Neutrophil (primary cell): ENCODE results near the gene TAF11.
A peak's percentile ranks its signal among the peaks of the same experiment; 100 is the strongest.
"Not testable (repeated sequence)": the region's sequence is repeated elsewhere in the genome, so short reads cannot be mapped to it uniquely, and the experiment has no call there.

Experiments used
- H3K27ac ChIP-seq: fragments of 200-600 bp; sonication (generic); 2 replicates; pipeline ENCODE4 v1.5.1; 2016; ENCODE audit warnings: mild to moderate bottlenecking, moderate library complexity
- H3K27me3 ChIP-seq: fragments of 200-600 bp; sonication (generic); 2 replicates; pipeline ENCODE4 v1.6.0; 2016; ENCODE audit warnings: mild to moderate bottlenecking
- H3K36me3 ChIP-seq: fragments of 200-600 bp; sonication (generic); 2 replicates; pipeline ENCODE4 v1.5.1; 2017
- H3K4me1 ChIP-seq, 2 experiments: fragments of 200-600 bp in 1 of 2; sonication (generic) in 1 of 2; 1 replicate in 1 of 2; 2 replicates in 1 of 2; pipeline versions ENCODE4 v1.5.1 to v1.6.1; 2013 to 2016; ENCODE audit warnings: low read depth in 1 of 2, low read length in 1 of 2, mild to moderate bottlenecking in 1 of 2, moderate library complexity in 1 of 2; ENCODE audit not compliant: control insufficient read depth in 1 of 2, insufficient read depth in 1 of 2
- H3K4me3 ChIP-seq, 2 experiments: fragments of 200-600 bp in 1 of 2; sonication (generic) in 1 of 2; 1 replicate in 1 of 2; 2 replicates in 1 of 2; pipeline ENCODE4 v1.5.1; 2013 to 2016; ENCODE audit warnings: low read depth in 1 of 2, low read length in 1 of 2, mild to moderate bottlenecking in 1 of 2, moderate library complexity in 1 of 2
- H3K9me3 ChIP-seq: fragments of 200-600 bp; sonication (generic); 2 replicates; pipeline ENCODE4 v1.5.1; 2016
- CTCF ChIP-seq: fragments of 200-600 bp; sonication (generic); IDR thresholded peaks from 2 replicates; pipeline ENCODE4 v1.5.1; 2016; ENCODE audit warnings: antibody characterized with exemption

TAF11 gene

GRCh38 chr6:34891296-34891695, 3.5 kb upstream of the TAF11 start:
- H3K27me3 ChIP-seq: no peaks in the 10 kb centered on the region
- H3K36me3 ChIP-seq: no peaks in the 10 kb centered on the region
- H3K27ac ChIP-seq: peak overlapping the region; percentile 88
- no peaks in the 10 kb centered on the region for H3K9me3 ChIP-seq
- no peak for TF ChIP-seq CTCF
- H3K4me1 ChIP-seq: peaks cover 48 to 52% of the 10 kb centered on the region in 2 experiments
- H3K4me3 ChIP-seq: peak overlapping the region; percentile 75 to 97

- Histone ChIP-seq H3K4me1 (peaks cover 48 to 52% of the 10 kb centered on the region in 2 experiments), H3K27me3 (no peaks in the 10 kb centered on the region), H3K9me3 (no peaks in the 10 kb centered on the region), H3K36me3 (no peaks in the 10 kb centered on the region), H3K27ac (peak overlapping the region; percentile 88), H3K4me3 (peak overlapping the region; percentile 75 to 97)
- TF ChIP-seq CTCF: no peak
Observed at GRCh38 chr6:34890533-34890925, 2.7 kb upstream of the TAF11 start.

- Histone ChIP-seq H3K36me3 (no peaks in the 10 kb centered on the region), H3K9me3 (no peaks in the 10 kb centered on the region), H3K27me3 (no peaks in the 10 kb centered on the region), H3K4me1 (peaks cover 48 to 52% of the 10 kb centered on the region in 2 experiments), H3K27ac (peak within 1 kb of the TSS; percentile 88), H3K4me3 (peak within 1 kb of the TSS; percentile 75 to 97)
- peak; percentile 31 for TF ChIP-seq CTCF
Observed at GRCh38 chr6:34888874-34889555, 1.2 kb upstream of the TAF11 start, which contains the start of gene ANKS1A. Gene ANKS1A (plus strand): TSS chr6:34889255. CDS start chr6:34889403, 148 bp downstream.

- Histone ChIP-seq H3K36me3 (no peaks in the 10 kb centered on the region), H3K9me3 (no peaks in the 10 kb centered on the region), H3K27me3 (no peaks in the 10 kb centered on the region), H3K4me1 (peaks cover 48 to 52% of the 10 kb centered on the region in 2 experiments), H3K4me3 (peak overlapping the region; percentile 75 to 97), H3K27ac (peak overlapping the region; percentile 88)
- TF ChIP-seq CTCF: no peak
Observed at GRCh38 chr6:34888514-34888856, 643 bp upstream of the TAF11 start.

- H3K27me3 ChIP-seq, H3K4me3 ChIP-seq, H3K27ac ChIP-seq, H3K36me3 ChIP-seq, H3K9me3 ChIP-seq: not testable (repeated sequence)
- peaks cover 27 to 32% of the 10 kb centered on the region in 2 experiments for H3K4me1 ChIP-seq
Observed at GRCh38 chr6:34885837-34886236, 2.0 kb downstream of the TAF11 start.

- no peak overlapping the region for H3K27ac ChIP-seq
- H3K9me3 ChIP-seq: no peaks in the 10 kb centered on the region
- no peaks in the 10 kb centered on the region for H3K27me3 ChIP-seq
- no peak for TF ChIP-seq CTCF
- no peak overlapping the region for H3K4me3 ChIP-seq
- peaks cover 11% of the 10 kb centered on the region for H3K36me3 ChIP-seq
- H3K4me1 ChIP-seq: peaks cover 18 to 24% of the 10 kb centered on the region in 2 experiments
Observed at GRCh38 chr6:34884996-34885395, 2.8 kb downstream of the TAF11 start.

GRCh38 chr6:34884073-34884472, 3.8 kb downstream of the TAF11 start:
- H3K27me3 ChIP-seq, H3K27ac ChIP-seq, H3K9me3 ChIP-seq, H3K4me3 ChIP-seq: not testable (repeated sequence)
- peaks cover 17 to 20% of the 10 kb centered on the region in 2 experiments for H3K4me1 ChIP-seq
- H3K36me3 ChIP-seq: peaks cover 19% of the 10 kb centered on the region
